WTC11 (cell line): ENCODE results near the gene OGFOD3.
"Not testable (repeated sequence)": the region's sequence is repeated elsewhere in the genome, so short reads cannot be mapped to it uniquely, and the experiment has no call there.

Experiments
- GABPB1 ChIP-seq: sonication (generic); formaldehyde crosslinking; IDR thresholded peaks from 2 replicates; pipeline ENCODE4 v1.8.1; 2023; ENCODE audit warnings: mild to moderate bottlenecking, missing genetic modification reagents
- KAT7 ChIP-seq: sonication (generic); formaldehyde crosslinking; IDR thresholded peaks from 2 replicates; pipeline ENCODE4 v1.8.1; 2023; ENCODE audit warnings: missing genetic modification reagents, mild to moderate bottlenecking, borderline replicate concordance
- NR2C2 ChIP-seq: sonication (generic); formaldehyde crosslinking; IDR thresholded peaks from 2 replicates; pipeline ENCODE4 v1.8.0; 2022; ENCODE audit warnings: mild to moderate bottlenecking, missing genetic modification reagents
- TCF7 ChIP-seq: sonication (generic); formaldehyde crosslinking; IDR thresholded peaks from 2 replicates; pipeline ENCODE4 v1.8.0; 2022; ENCODE audit warnings: mild to moderate bottlenecking, low read depth, missing genetic modification reagents, moderate library complexity
- ZNF121 ChIP-seq: sonication (generic); formaldehyde crosslinking; IDR thresholded peaks from 2 replicates; pipeline ENCODE4 v1.8.0; 2023; ENCODE audit warnings: missing genetic modification reagents
- TF ChIP-seq, protein P1 (sequence below): fragments of 200-600 bp; IDR thresholded peaks from 2 replicates; pipeline ENCODE4 v1.8.0; 2022; ENCODE audit warnings: antibody characterized with exemption
- TF ChIP-seq, protein P2 (sequence below): sonication (generic); formaldehyde crosslinking; conservative IDR thresholded peaks from 2 replicates; pipeline ENCODE4 v1.8.1; 2023; ENCODE audit warnings: mild to moderate bottlenecking, low read depth, missing genetic modification reagents, moderate library complexity
- TF ChIP-seq, protein P3 (sequence below): sonication (generic); formaldehyde crosslinking; IDR thresholded peaks from 2 replicates; pipeline ENCODE4 v1.8.1; 2023; ENCODE audit warnings: mild to moderate bottlenecking, missing genetic modification reagents
- TF ChIP-seq, protein P4 (sequence below): sonication (generic); formaldehyde crosslinking; IDR thresholded peaks from 2 replicates; pipeline ENCODE4 v1.8.1; 2022; ENCODE audit warnings: low read depth, missing genetic modification reagents, borderline replicate concordance
- TF ChIP-seq, protein P5 (sequence below): sonication (generic); formaldehyde crosslinking; IDR thresholded peaks from 2 replicates; pipeline ENCODE4 v1.8.0; 2022; ENCODE audit warnings: mild to moderate bottlenecking, missing genetic modification reagents
- TF ChIP-seq, protein P6 (sequence below): fragments of 250-450 bp; sonication (Bioruptor Pico); IDR thresholded peaks from 2 replicates; pipeline ENCODE4 v1.9.0; 2021; ENCODE audit warnings: mild to moderate bottlenecking
- TF ChIP-seq, protein P7 (sequence below): sonication (generic); formaldehyde crosslinking; conservative IDR thresholded peaks from 2 replicates; pipeline ENCODE4 v1.8.1; 2022; ENCODE audit warnings: mild to moderate bottlenecking, missing genetic modification reagents

DNA sequence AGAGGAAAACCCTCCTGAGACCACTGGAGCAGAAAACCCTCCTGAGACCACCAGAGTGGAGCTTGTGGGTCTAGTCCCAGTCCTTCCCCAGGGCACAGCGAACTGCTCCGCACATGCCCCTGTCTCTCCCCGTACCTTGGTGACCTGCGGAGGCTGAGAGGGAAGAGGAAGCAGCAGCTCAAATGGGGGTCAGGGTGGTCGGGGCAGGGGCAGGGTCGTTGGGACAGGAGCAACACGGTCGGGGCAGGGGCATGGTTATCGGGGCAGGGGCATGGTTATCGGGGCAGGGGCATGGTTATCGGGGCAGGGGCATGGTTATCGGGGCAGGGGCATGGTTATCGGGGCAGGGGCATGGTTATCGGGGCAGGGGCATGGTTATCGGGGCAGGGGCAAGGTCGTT is 6.3 kb downstream of the OGFOD3 start:
- not testable (repeated sequence) for TF ChIP-seq KAT7 (CRISPR knock-in tag); GABPB1 (CRISPR knock-in tag); ZNF121 (CRISPR knock-in tag); NR2C2; TCF7 (CRISPR knock-in tag)
- TF ChIP-seq, protein P1, sequence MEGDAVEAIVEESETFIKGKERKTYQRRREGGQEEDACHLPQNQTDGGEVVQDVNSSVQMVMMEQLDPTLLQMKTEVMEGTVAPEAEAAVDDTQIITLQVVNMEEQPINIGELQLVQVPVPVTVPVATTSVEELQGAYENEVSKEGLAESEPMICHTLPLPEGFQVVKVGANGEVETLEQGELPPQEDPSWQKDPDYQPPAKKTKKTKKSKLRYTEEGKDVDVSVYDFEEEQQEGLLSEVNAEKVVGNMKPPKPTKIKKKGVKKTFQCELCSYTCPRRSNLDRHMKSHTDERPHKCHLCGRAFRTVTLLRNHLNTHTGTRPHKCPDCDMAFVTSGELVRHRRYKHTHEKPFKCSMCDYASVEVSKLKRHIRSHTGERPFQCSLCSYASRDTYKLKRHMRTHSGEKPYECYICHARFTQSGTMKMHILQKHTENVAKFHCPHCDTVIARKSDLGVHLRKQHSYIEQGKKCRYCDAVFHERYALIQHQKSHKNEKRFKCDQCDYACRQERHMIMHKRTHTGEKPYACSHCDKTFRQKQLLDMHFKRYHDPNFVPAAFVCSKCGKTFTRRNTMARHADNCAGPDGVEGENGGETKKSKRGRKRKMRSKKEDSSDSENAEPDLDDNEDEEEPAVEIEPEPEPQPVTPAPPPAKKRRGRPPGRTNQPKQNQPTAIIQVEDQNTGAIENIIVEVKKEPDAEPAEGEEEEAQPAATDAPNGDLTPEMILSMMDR = not testable (repeated sequence)
- TF ChIP-seq, protein P2, sequence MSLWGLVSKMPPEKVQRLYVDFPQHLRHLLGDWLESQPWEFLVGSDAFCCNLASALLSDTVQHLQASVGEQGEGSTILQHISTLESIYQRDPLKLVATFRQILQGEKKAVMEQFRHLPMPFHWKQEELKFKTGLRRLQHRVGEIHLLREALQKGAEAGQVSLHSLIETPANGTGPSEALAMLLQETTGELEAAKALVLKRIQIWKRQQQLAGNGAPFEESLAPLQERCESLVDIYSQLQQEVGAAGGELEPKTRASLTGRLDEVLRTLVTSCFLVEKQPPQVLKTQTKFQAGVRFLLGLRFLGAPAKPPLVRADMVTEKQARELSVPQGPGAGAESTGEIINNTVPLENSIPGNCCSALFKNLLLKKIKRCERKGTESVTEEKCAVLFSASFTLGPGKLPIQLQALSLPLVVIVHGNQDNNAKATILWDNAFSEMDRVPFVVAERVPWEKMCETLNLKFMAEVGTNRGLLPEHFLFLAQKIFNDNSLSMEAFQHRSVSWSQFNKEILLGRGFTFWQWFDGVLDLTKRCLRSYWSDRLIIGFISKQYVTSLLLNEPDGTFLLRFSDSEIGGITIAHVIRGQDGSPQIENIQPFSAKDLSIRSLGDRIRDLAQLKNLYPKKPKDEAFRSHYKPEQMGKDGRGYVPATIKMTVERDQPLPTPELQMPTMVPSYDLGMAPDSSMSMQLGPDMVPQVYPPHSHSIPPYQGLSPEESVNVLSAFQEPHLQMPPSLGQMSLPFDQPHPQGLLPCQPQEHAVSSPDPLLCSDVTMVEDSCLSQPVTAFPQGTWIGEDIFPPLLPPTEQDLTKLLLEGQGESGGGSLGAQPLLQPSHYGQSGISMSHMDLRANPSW (CRISPR knock-in tag) = not testable (repeated sequence)
- TF ChIP-seq, protein P3, sequence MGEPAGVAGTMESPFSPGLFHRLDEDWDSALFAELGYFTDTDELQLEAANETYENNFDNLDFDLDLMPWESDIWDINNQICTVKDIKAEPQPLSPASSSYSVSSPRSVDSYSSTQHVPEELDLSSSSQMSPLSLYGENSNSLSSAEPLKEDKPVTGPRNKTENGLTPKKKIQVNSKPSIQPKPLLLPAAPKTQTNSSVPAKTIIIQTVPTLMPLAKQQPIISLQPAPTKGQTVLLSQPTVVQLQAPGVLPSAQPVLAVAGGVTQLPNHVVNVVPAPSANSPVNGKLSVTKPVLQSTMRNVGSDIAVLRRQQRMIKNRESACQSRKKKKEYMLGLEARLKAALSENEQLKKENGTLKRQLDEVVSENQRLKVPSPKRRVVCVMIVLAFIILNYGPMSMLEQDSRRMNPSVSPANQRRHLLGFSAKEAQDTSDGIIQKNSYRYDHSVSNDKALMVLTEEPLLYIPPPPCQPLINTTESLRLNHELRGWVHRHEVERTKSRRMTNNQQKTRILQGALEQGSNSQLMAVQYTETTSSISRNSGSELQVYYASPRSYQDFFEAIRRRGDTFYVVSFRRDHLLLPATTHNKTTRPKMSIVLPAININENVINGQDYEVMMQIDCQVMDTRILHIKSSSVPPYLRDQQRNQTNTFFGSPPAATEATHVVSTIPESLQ (CRISPR knock-in tag) = not testable (repeated sequence)
- TF ChIP-seq, protein P4, sequence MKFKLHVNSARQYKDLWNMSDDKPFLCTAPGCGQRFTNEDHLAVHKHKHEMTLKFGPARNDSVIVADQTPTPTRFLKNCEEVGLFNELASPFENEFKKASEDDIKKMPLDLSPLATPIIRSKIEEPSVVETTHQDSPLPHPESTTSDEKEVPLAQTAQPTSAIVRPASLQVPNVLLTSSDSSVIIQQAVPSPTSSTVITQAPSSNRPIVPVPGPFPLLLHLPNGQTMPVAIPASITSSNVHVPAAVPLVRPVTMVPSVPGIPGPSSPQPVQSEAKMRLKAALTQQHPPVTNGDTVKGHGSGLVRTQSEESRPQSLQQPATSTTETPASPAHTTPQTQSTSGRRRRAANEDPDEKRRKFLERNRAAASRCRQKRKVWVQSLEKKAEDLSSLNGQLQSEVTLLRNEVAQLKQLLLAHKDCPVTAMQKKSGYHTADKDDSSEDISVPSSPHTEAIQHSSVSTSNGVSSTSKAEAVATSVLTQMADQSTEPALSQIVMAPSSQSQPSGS (CRISPR knock-in tag) = not testable (repeated sequence)
- TF ChIP-seq, protein P5, sequence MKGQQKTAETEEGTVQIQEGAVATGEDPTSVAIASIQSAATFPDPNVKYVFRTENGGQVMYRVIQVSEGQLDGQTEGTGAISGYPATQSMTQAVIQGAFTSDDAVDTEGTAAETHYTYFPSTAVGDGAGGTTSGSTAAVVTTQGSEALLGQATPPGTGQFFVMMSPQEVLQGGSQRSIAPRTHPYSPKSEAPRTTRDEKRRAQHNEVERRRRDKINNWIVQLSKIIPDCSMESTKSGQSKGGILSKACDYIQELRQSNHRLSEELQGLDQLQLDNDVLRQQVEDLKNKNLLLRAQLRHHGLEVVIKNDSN = not testable (repeated sequence)
- TF ChIP-seq, protein P6, sequence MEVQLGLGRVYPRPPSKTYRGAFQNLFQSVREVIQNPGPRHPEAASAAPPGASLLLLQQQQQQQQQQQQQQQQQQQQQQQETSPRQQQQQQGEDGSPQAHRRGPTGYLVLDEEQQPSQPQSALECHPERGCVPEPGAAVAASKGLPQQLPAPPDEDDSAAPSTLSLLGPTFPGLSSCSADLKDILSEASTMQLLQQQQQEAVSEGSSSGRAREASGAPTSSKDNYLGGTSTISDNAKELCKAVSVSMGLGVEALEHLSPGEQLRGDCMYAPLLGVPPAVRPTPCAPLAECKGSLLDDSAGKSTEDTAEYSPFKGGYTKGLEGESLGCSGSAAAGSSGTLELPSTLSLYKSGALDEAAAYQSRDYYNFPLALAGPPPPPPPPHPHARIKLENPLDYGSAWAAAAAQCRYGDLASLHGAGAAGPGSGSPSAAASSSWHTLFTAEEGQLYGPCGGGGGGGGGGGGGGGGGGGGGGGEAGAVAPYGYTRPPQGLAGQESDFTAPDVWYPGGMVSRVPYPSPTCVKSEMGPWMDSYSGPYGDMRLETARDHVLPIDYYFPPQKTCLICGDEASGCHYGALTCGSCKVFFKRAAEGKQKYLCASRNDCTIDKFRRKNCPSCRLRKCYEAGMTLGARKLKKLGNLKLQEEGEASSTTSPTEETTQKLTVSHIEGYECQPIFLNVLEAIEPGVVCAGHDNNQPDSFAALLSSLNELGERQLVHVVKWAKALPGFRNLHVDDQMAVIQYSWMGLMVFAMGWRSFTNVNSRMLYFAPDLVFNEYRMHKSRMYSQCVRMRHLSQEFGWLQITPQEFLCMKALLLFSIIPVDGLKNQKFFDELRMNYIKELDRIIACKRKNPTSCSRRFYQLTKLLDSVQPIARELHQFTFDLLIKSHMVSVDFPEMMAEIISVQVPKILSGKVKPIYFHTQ (CRISPR knock-in tag) = not testable (repeated sequence)
- TF ChIP-seq, protein P7, sequence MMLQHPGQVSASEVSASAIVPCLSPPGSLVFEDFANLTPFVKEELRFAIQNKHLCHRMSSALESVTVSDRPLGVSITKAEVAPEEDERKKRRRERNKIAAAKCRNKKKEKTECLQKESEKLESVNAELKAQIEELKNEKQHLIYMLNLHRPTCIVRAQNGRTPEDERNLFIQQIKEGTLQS (CRISPR knock-in tag) = not testable (repeated sequence)
